Hepatocyte (in vitro differentiated cells): ENCODE measurements around the gene MPST. TPM values are rescaled to one million over a fixed set of nuclear protein-coding genes. Genes with fewer than 3 reads are reported as not detected.

ENCODE experiments used
- DNase-seq: peaks from one replicate; pipeline ENCODE4 v3.0.0-alpha.2; 2016; ENCODE audit warnings: low spot score
- H2AFZ ChIP-seq: fragments of 200-600 bp; sonication (generic); 2 replicates; pipeline ENCODE4 v1.6.0; 2016; ENCODE audit warnings: antibody characterized with exemption, mild to moderate bottlenecking
- H3K27ac ChIP-seq: fragments of 200-600 bp; sonication (generic); 2 replicates; pipeline ENCODE4 v1.5.1; 2016; ENCODE audit warnings: mild to moderate bottlenecking
- H3K27me3 ChIP-seq: fragments of 200-600 bp; sonication (generic); 2 replicates; pipeline ENCODE4 v1.6.1; 2016
- H3K36me3 ChIP-seq: fragments of 200-600 bp; sonication (generic); replicated peaks from 2 replicates; pipeline ENCODE4 v1.5.1; 2016; ENCODE audit warnings: low read depth; ENCODE audit not compliant: insufficient read depth
- H3K4me1 ChIP-seq: fragments of 200-600 bp; sonication (generic); 2 replicates; pipeline ENCODE4 v1.5.1; 2016; ENCODE audit warnings: mild to moderate bottlenecking, moderate library complexity; ENCODE audit not compliant: insufficient read depth
- H3K4me2 ChIP-seq: fragments of 200-600 bp; sonication (generic); 2 replicates; pipeline ENCODE4 v1.6.0; 2016
- H3K4me3 ChIP-seq: fragments of 200-600 bp; sonication (generic); 2 replicates; pipeline ENCODE4 v1.5.1; 2016; ENCODE audit warnings: mild to moderate bottlenecking
- H3K79me2 ChIP-seq: fragments of 200-600 bp; sonication (generic); 2 replicates; pipeline ENCODE4 v1.6.0; 2017; ENCODE audit warnings: mild to moderate bottlenecking
- H3K9me2 ChIP-seq: fragments of 200-600 bp; sonication (generic); replicated peaks from 2 replicates; pipeline ENCODE4 v1.6.0; 2017; ENCODE audit warnings: mild to moderate bottlenecking; ENCODE audit not compliant: insufficient read depth
- H3K9me3 ChIP-seq: fragments of 200-600 bp; sonication (generic); 2 replicates; pipeline ENCODE4 v1.5.1; 2016; ENCODE audit warnings: low read depth, mild to moderate bottlenecking
- H4K20me1 ChIP-seq: fragments of 200-600 bp; sonication (generic); 2 replicates; pipeline ENCODE4 v1.6.0; 2016; ENCODE audit warnings: mild to moderate bottlenecking; ENCODE audit not compliant: insufficient read depth, poor library complexity, severe bottlenecking
- CTCF ChIP-seq: fragments of 200-600 bp; sonication (generic); IDR thresholded peaks from 2 replicates; pipeline ENCODE4 v1.5.1; 2016; ENCODE audit warnings: antibody characterized with exemption, mild to moderate bottlenecking; ENCODE audit not compliant: poor library complexity
- EZH2 ChIP-seq: fragments of 200-600 bp; sonication (generic); IDR thresholded peaks from 2 replicates; pipeline ENCODE4 v1.6.1; 2016; ENCODE audit warnings: antibody characterized with exemption, mild to moderate bottlenecking, borderline replicate concordance
- EZH2phosphoT487 ChIP-seq: fragments of 200-600 bp; sonication (generic); IDR thresholded peaks from one replicate; pipeline ENCODE4 v1.6.1; 2018; ENCODE audit warnings: antibody characterized with exemption, mild to moderate bottlenecking, low read depth, moderate library complexity; ENCODE audit not compliant: unreplicated experiment, severe bottlenecking
- WGBS: methylation state at CpG from one replicate; pipeline ENCODE4 v1.1.6; 2016; ENCODE audit warnings: low lambda C conversion rate; ENCODE audit errors: missing lambda C conversion rate; 5-methylcytosine and 5-hydroxymethylcytosine counted together
- polyA plus RNA-seq: library from polyadenylated mRNA; unstranded; fragments of >200 nt; fragmentation: Nextera tagmentation; extraction: Ambion mirVana; gene quantifications from 2 replicates; pipeline ENCODE4 v1.2.1, GENCODE V29; 2016
- total RNA-seq: library from RNA; depleted of rRNA; stranded (reverse); fragments of >200 nt; gene quantifications from 2 replicates; pipeline ENCODE4 v1.2.3, GENCODE V29; 2014

The MPST gene
- total and polyA plus RNA-seq, 2 experiments from 2014 or later: 136 to 193 TPM

- 75% methylated on average over 13 of the region's 14 CpGs for WGBS
- Histone ChIP-seq H3K4me1 (peaks cover 22% of the 10 kb centered on the region), H3K4me3 (no peak overlapping the region)
Observed at GRCh38 chr22:37037669-37038068, 18.1 kb downstream of the MPST start.

GRCh38 chr22:37039466-37039865 is 19.9 kb downstream of the MPST start:
- Histone ChIP-seq H3K27ac (no peak overlapping the region), H3K9me3 (no peaks in the 10 kb centered on the region), H3K4me1 (peaks cover 10% of the 10 kb centered on the region), H3K36me3 (no peaks in the 10 kb centered on the region), H3K4me2 (no peak overlapping the region), H3K79me2 (no peaks in the 10 kb centered on the region), H3K9me2 (no peaks in the 10 kb centered on the region), H2AFZ (no peak overlapping the region), H3K4me3 (no peak overlapping the region), H3K27me3 (no peaks in the 10 kb centered on the region), H4K20me1 (no peaks in the 10 kb centered on the region)
- TF ChIP-seq CTCF: no peak
- no peak for TF ChIP-seq EZH2phosphoT487
- no peak for TF ChIP-seq EZH2
- DNase-seq: no peak
- WGBS: 78% methylated on average over 2 of the region's 2 CpGs

More at GRCh38 chr22:37037669-37038068, 18.1 kb downstream of the MPST start:
- H3K27ac ChIP-seq: no peak overlapping the region
- TF ChIP-seq EZH2phosphoT487 (no peak), EZH2 (no peak), CTCF (no peak)
- H3K4me2 ChIP-seq: no peak overlapping the region
- no peaks in the 10 kb centered on the region for H3K36me3 ChIP-seq
- no peaks in the 10 kb centered on the region for H4K20me1 ChIP-seq
- H3K27me3 ChIP-seq: no peaks in the 10 kb centered on the region
- no peak overlapping the region for H2AFZ ChIP-seq
- DNase-seq: no peak
- no peaks in the 10 kb centered on the region for H3K79me2 ChIP-seq
- H3K9me3 ChIP-seq: no peaks in the 10 kb centered on the region
- H3K9me2 ChIP-seq: no peaks in the 10 kb centered on the region

GRCh38 chr22:37043209-37043827 is 23.8 kb downstream of the MPST start:
- H3K4me2 ChIP-seq: peak overlapping the region; percentile 54
- H3K79me2 ChIP-seq: no peaks in the 10 kb centered on the region
- no peaks in the 10 kb centered on the region for H4K20me1 ChIP-seq
- no peak overlapping the region for H2AFZ ChIP-seq
- H3K4me1 ChIP-seq: peaks cover 4% of the 10 kb centered on the region
- WGBS: 74% methylated on average over 7 of the region's 7 CpGs
- no peak for DNase-seq
- peak overlapping the region; percentile 84 for H3K27ac ChIP-seq
- no peaks in the 10 kb centered on the region for H3K36me3 ChIP-seq
- no peaks in the 10 kb centered on the region for H3K9me2 ChIP-seq
- H3K4me3 ChIP-seq: no peak overlapping the region
- H3K27me3 ChIP-seq: no peaks in the 10 kb centered on the region
- H3K9me3 ChIP-seq: no peaks in the 10 kb centered on the region
- no peak for TF ChIP-seq EZH2phosphoT487
- no peak for TF ChIP-seq EZH2
- no peak for TF ChIP-seq CTCF
